Ishikawa (cell line): ENCODE data around the gene POLG.

Source experiments
- CEBPB ChIP-seq: IDR thresholded peaks from 2 replicates; pipeline ENCODE4 v1.6.1; 2012
- CREB1 ChIP-seq: IDR thresholded peaks from 2 replicates; pipeline ENCODE4 v1.6.1; 2012; ENCODE audit warnings: low read depth
- EGR1 ChIP-seq: IDR thresholded peaks from 2 replicates; pipeline ENCODE4 v1.6.1; 2012
- EP300 ChIP-seq: IDR thresholded peaks from 2 replicates; pipeline ENCODE4 v1.6.1; 2012; ENCODE audit warnings: borderline replicate concordance
- FOXM1 ChIP-seq: IDR thresholded peaks from 2 replicates; pipeline ENCODE4 v1.6.1; 2012; ENCODE audit warnings: low read depth, borderline replicate concordance
- MAX ChIP-seq: IDR thresholded peaks from 2 replicates; pipeline ENCODE4 v1.6.1; 2012
- NFIC ChIP-seq: IDR thresholded peaks from 2 replicates; pipeline ENCODE4 v1.6.1; 2012
- RAD21 ChIP-seq: IDR thresholded peaks from 2 replicates; pipeline ENCODE4 v1.6.1; 2012; ENCODE audit warnings: low read depth
- REST ChIP-seq: IDR thresholded peaks from 2 replicates; pipeline ENCODE4 v1.6.1; 2012; ENCODE audit warnings: low read depth, mild to moderate bottlenecking
- TAF1 ChIP-seq: IDR thresholded peaks from 2 replicates; pipeline ENCODE4 v1.6.1; 2012; ENCODE audit warnings: low read depth, mild to moderate bottlenecking
- TCF12 ChIP-seq: IDR thresholded peaks from 2 replicates; pipeline ENCODE4 v1.6.1; 2012; ENCODE audit warnings: low read depth
- TEAD4 ChIP-seq: IDR thresholded peaks from 2 replicates; pipeline ENCODE4 v1.6.1; 2012
- USF1 ChIP-seq: IDR thresholded peaks from 2 replicates; pipeline ENCODE4 v1.6.1; 2012
- YY1 ChIP-seq: IDR thresholded peaks from 2 replicates; pipeline ENCODE4 v1.6.1; 2012; ENCODE audit warnings: low read depth
- ZBTB7A ChIP-seq: IDR thresholded peaks from 2 replicates; pipeline ENCODE4 v1.6.1; 2012; ENCODE audit warnings: low read depth

Gene POLG

GRCh38 chr15:89362203-89363101, 27.8 kb upstream of the POLG start:
- TF ChIP-seq FOXM1 (no peak), TCF12 (no peak), NFIC (no peak), YY1 (no peak), TEAD4 (no peak), EP300 (no peak), ZBTB7A (no peak), MAX (no peak), REST (no peak), RAD21 (no peak), CREB1 (no peak), EGR1 (no peak), CEBPB (no peak), TAF1 (no peak), USF1 (no peak)

- TF ChIP-seq REST: peak; percentile 99
- TF ChIP-seq MAX: peak; percentile 75
- TF ChIP-seq NFIC: no peak
These were observed 27.0 kb upstream of the POLG start for GRCh38 chr15:89361451-89362202.

- TF ChIP-seq CREB1: no peak
- TF ChIP-seq RAD21: no peak
- TF ChIP-seq TEAD4: no peak
- no peak for TF ChIP-seq EGR1
- no peak for TF ChIP-seq EP300
- no peak for TF ChIP-seq ZBTB7A
- no peak for TF ChIP-seq NFIC
- TF ChIP-seq USF1: no peak
- TF ChIP-seq TAF1: no peak
- no peak for TF ChIP-seq CEBPB
- no peak for TF ChIP-seq FOXM1
- no peak for TF ChIP-seq MAX
- TF ChIP-seq TCF12: no peak
These were observed 25.8 kb upstream of the POLG start for GRCh38 chr15:89360294-89360971.

GRCh38 chr15:89359471-89360293, 25.1 kb upstream of the POLG start:
- TF ChIP-seq TCF12 (no peak), EGR1 (no peak), YY1 (no peak), MAX (no peak), EP300 (no peak), REST (no peak), CREB1 (no peak), FOXM1 (no peak), TEAD4 (no peak), USF1 (no peak), ZBTB7A (no peak), RAD21 (no peak), NFIC (no peak), TAF1 (no peak), CEBPB (no peak)
